HL-60 (cell line): Measurements from ENCODE around the gene DUSP22.
"Not testable (repeated sequence)": the region's sequence is repeated elsewhere in the genome, so short reads cannot be mapped to it uniquely, and the experiment has no call there.

Source experiments
- DNase-seq, 2 experiments: peaks; one replicate each; pipeline ENCODE4 v3.0.0-alpha.2; 2010 to 2020; ENCODE audit warnings: low read depth in 1 of 2, low spot score in 1 of 2
- H3K27ac ChIP-seq: fragments of 250-450 bp; sonication (Bioruptor Pico); replicated peaks from 2 replicates; pipeline ENCODE4 v1.5.1; 2020; ENCODE audit warnings: mild to moderate bottlenecking, moderate library complexity
- H3K27me3 ChIP-seq: fragments of 250-450 bp; sonication (Bioruptor Pico); 2 replicates; pipeline ENCODE4 v1.5.1; 2021; ENCODE audit warnings: mild to moderate bottlenecking, moderate library complexity; ENCODE audit not compliant: insufficient read depth, poor library complexity, severe bottlenecking
- H3K4me3 ChIP-seq: replicated peaks from 2 replicates; pipeline ENCODE4 v1.5.1; 2011; ENCODE audit warnings: mild to moderate bottlenecking, control low read depth, low read length; ENCODE audit not compliant: insufficient read depth
- GABPA ChIP-seq: IDR thresholded peaks from 2 replicates; pipeline ENCODE4 v1.6.1; 2012; ENCODE audit warnings: low read depth
- POLR2AphosphoS5 ChIP-seq: IDR thresholded peaks from 2 replicates; pipeline ENCODE4 v1.6.1; 2012; ENCODE audit warnings: low read depth
- SPI1 ChIP-seq: IDR thresholded peaks from 2 replicates; pipeline ENCODE4 v1.6.1; 2012; ENCODE audit warnings: low read depth, mild to moderate bottlenecking, borderline replicate concordance
- TF ChIP-seq, protein P1 (sequence below): IDR thresholded peaks from one replicate; pipeline ENCODE4 v1.5.1; 2011; ENCODE audit warnings: low read length, control low read depth, inconsistent platforms; ENCODE audit not compliant: insufficient read depth
- TF ChIP-seq, protein P2 (sequence below): IDR thresholded peaks from 2 replicates; pipeline ENCODE4 v1.6.1; 2012; ENCODE audit warnings: low read depth; ENCODE audit not compliant: insufficient replicate concordance

The DUSP22 gene

DNA sequence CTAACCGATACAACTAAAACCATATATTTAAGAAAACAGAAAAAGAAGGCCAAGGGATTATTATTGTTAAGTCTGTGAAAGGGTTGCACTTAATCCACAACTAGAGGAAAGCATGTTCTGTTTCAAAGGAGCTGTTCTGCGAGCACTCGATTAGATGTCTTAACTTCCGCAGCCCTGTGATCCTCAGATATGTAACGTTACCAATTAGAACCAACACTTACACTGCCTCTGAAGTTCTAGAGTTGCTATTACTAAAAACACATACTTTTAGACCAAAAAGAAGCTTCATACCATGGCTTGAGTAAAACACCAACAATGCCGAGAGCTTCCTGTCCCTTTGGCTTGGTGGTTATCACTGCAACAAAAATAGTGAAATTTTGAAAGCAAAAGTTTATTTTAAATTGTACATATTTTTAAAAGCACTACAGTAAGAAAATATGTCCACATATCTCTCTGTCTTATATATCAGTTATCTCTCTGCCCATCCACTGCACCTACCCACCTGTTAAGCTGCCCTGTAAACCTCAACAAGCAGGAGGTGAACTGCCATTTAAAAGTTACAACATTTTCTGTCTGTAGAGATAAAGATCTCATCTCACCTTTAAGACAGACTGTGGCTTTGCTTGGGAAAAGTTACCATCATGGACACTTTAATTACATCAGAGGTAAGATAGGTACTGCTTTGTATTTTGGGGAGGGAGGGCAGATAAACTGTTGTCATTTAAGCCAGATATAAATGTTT lies 7.1 kb upstream of the DUSP22 start:
- no peak for TF ChIP-seq SPI1
- no peak overlapping the region for H3K4me3 ChIP-seq

DNA sequence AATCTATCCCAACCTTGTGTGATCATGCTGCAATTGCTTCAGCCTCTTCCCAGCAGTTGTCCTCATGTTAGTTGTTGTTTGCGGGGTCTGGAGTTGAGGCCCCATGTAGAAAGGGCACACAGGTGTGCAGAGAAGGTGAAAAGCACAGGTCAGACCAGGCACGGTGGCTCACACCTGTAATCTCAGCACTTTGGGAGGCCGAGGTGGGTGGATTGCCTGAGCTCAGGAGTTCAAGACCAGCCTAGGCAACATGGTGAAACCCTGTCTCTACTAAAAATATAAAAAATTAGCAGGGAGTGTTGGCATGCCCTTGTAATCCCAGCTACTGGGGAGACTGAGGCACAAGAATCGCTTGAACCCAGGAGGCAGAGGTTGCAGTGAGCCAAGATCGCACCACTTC lies 6.4 kb upstream of the DUSP22 start:
- not testable (repeated sequence) for H3K4me3 ChIP-seq, DNase-seq, H3K27ac ChIP-seq, H3K27me3 ChIP-seq

More for the DNA sequence above, 7.1 kb upstream of the DUSP22 start:
- Histone ChIP-seq H3K27me3 (no peaks in the 10 kb centered on the region), H3K27ac (no peak overlapping the region)
- no peak for DNase-seq

DNA sequence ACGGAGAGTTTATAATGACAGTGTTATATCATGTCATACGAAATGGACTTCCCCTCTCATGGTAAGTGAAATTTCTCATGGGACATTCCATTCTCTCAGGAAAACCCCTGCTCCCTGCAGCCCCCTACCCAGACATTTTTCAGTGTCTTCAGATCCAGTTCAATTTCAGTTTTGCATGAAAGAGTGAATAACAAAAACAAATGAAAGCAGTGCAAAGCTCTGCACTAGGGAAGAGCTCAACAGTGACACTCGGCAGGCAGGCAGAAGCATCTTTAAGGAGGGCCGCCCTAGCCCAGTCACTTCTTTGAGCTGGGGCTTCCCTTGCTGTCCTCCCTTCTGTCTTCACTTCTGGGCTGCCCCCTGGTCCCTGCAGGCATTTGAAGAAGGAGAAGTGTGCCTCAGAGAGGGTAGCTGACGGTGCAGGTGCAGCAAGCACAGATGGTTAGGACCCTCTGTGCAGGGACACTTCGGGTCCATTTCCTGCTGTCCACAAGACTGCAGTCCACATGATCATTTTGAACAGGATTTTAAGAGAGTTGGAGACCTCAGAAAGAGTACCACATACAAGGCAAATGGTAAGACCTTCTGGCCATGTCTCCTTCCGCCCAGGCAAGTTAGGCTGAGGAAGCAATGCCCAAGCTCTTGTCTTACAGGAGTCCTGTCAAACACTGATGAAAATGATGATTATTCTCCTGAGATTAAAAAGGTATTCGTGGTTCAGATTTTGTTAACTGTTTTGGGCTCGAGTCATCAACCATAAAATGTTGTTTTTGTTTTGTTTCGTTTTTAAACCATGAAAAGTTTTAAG lies 5.4 kb upstream of the DUSP22 start:
- no peak for DNase-seq

DNA sequence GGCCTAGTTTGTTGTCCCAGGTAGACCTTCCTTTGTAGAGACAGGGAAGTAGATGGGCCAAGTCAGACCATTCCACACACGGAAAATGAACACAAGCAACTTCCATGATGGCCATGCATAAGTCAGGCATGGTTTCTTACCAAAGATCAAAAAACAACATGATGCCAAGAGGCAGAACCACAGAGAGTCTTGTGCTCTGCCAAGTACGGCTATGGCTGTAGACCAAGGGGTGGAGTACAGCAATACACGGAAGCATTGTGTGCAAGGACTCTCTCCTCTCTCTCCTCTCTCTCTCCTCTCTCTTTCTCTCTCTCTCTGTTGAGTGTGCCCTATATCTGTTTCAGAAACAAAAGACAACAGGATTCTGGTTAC lies 4.8 kb upstream of the DUSP22 start:
- no peak for DNase-seq
- Histone ChIP-seq H3K27me3 (no peaks in the 10 kb centered on the region), H3K27ac (no peak overlapping the region), H3K4me3 (no peak overlapping the region)
- TF ChIP-seq SPI1: no peak
- TF ChIP-seq, protein P1, sequence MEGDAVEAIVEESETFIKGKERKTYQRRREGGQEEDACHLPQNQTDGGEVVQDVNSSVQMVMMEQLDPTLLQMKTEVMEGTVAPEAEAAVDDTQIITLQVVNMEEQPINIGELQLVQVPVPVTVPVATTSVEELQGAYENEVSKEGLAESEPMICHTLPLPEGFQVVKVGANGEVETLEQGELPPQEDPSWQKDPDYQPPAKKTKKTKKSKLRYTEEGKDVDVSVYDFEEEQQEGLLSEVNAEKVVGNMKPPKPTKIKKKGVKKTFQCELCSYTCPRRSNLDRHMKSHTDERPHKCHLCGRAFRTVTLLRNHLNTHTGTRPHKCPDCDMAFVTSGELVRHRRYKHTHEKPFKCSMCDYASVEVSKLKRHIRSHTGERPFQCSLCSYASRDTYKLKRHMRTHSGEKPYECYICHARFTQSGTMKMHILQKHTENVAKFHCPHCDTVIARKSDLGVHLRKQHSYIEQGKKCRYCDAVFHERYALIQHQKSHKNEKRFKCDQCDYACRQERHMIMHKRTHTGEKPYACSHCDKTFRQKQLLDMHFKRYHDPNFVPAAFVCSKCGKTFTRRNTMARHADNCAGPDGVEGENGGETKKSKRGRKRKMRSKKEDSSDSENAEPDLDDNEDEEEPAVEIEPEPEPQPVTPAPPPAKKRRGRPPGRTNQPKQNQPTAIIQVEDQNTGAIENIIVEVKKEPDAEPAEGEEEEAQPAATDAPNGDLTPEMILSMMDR: no peak
- TF ChIP-seq, protein P2, sequence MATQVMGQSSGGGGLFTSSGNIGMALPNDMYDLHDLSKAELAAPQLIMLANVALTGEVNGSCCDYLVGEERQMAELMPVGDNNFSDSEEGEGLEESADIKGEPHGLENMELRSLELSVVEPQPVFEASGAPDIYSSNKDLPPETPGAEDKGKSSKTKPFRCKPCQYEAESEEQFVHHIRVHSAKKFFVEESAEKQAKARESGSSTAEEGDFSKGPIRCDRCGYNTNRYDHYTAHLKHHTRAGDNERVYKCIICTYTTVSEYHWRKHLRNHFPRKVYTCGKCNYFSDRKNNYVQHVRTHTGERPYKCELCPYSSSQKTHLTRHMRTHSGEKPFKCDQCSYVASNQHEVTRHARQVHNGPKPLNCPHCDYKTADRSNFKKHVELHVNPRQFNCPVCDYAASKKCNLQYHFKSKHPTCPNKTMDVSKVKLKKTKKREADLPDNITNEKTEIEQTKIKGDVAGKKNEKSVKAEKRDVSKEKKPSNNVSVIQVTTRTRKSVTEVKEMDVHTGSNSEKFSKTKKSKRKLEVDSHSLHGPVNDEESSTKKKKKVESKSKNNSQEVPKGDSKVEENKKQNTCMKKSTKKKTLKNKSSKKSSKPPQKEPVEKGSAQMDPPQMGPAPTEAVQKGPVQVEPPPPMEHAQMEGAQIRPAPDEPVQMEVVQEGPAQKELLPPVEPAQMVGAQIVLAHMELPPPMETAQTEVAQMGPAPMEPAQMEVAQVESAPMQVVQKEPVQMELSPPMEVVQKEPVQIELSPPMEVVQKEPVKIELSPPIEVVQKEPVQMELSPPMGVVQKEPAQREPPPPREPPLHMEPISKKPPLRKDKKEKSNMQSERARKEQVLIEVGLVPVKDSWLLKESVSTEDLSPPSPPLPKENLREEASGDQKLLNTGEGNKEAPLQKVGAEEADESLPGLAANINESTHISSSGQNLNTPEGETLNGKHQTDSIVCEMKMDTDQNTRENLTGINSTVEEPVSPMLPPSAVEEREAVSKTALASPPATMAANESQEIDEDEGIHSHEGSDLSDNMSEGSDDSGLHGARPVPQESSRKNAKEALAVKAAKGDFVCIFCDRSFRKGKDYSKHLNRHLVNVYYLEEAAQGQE: no peak
- no peak for TF ChIP-seq GABPA
- TF ChIP-seq POLR2AphosphoS5: no peak

More for the DNA sequence above, 5.4 kb upstream of the DUSP22 start:
- Histone ChIP-seq H3K27me3 (no peaks in the 10 kb centered on the region), H3K4me3 (no peak overlapping the region), H3K27ac (no peak overlapping the region)
- TF ChIP-seq, protein P1: no peak
- TF ChIP-seq SPI1 (no peak), GABPA (no peak), POLR2AphosphoS5 (no peak)
- TF ChIP-seq, protein P2: no peak
